DND-41 (cell line): ENCODE measurements around the gene DCAF10.

ENCODE experiments used
- ATAC-seq: fragments of 200-7000 bp; cut with Tn5 transposase; 3 replicates; pipeline ENCODE4 v1.9.1; 2021; ENCODE audit warnings: low read depth; ENCODE audit not compliant: insufficient read depth
- DNase-seq: peaks from one replicate; pipeline ENCODE4 v3.0.0-alpha.2; 2020
- H2AFZ ChIP-seq: 2 replicates; pipeline ENCODE4 v1.6.0; 2012; ENCODE audit warnings: low read depth, low read length
- H3K27ac ChIP-seq: 2 replicates; pipeline ENCODE4 v1.5.1; 2012; ENCODE audit warnings: low read length, inconsistent platforms
- H3K27me3 ChIP-seq: fragments of 200-600 bp; sonication (generic); 2 replicates; pipeline ENCODE4 v1.6.0; 2012; ENCODE audit warnings: low read length, mild to moderate bottlenecking, inconsistent platforms; ENCODE audit not compliant: insufficient read depth, poor library complexity
- H3K36me3 ChIP-seq: 2 replicates; pipeline ENCODE4 v1.5.1; 2012; ENCODE audit warnings: low read length, inconsistent platforms; ENCODE audit not compliant: insufficient read depth
- H3K4me1 ChIP-seq: 2 replicates; pipeline ENCODE4 v1.5.1; 2012; ENCODE audit warnings: mild to moderate bottlenecking, low read length; ENCODE audit not compliant: insufficient read depth
- H3K4me2 ChIP-seq: 2 replicates; pipeline ENCODE4 v1.6.0; 2012; ENCODE audit warnings: mild to moderate bottlenecking, moderate library complexity, low read length, inconsistent platforms; ENCODE audit not compliant: insufficient read depth
- H3K4me3 ChIP-seq, 2 experiments: fragments of 200-600 bp in 1 of 2; shearing (Covaris generic) in 1 of 2; 2 replicates each; pipeline ENCODE4 v1.5.1; 2012 to 2016; ENCODE audit warnings: inconsistent platforms in 2 of 2, low read length in 2 of 2, mild to moderate bottlenecking in 2 of 2, low read depth in 1 of 2, moderate library complexity in 1 of 2
- H3K79me2 ChIP-seq: 2 replicates; pipeline ENCODE4 v1.6.0; 2012; ENCODE audit warnings: low read length, inconsistent platforms; ENCODE audit not compliant: insufficient read depth
- H3K9ac ChIP-seq: 2 replicates; pipeline ENCODE4 v1.6.0; 2012; ENCODE audit warnings: low read depth, mild to moderate bottlenecking, inconsistent platforms, low read length, moderate library complexity
- H3K9me3 ChIP-seq: 2 replicates; pipeline ENCODE4 v1.5.1; 2012; ENCODE audit warnings: low read length, moderate library complexity, mild to moderate bottlenecking, inconsistent platforms; ENCODE audit not compliant: insufficient read depth, severe bottlenecking
- H4K20me1 ChIP-seq: 2 replicates; pipeline ENCODE4 v1.6.0; 2012; ENCODE audit warnings: low read length; ENCODE audit not compliant: insufficient read depth
- CTCF ChIP-seq: IDR thresholded peaks from 2 replicates; pipeline ENCODE4 v1.5.1; 2012; ENCODE audit warnings: borderline replicate concordance, low read length, moderate library complexity, mild to moderate bottlenecking; ENCODE audit not compliant: poor library complexity, severe bottlenecking; ENCODE audit errors: extremely low read depth
- EZH2 ChIP-seq: IDR thresholded peaks from 3 replicates; pipeline ENCODE4 v1.6.1; 2012; ENCODE audit warnings: borderline replicate concordance, low read depth, mild to moderate bottlenecking, moderate library complexity, low read length, inconsistent platforms; ENCODE audit not compliant: severe bottlenecking

Gene DCAF10

DNA sequence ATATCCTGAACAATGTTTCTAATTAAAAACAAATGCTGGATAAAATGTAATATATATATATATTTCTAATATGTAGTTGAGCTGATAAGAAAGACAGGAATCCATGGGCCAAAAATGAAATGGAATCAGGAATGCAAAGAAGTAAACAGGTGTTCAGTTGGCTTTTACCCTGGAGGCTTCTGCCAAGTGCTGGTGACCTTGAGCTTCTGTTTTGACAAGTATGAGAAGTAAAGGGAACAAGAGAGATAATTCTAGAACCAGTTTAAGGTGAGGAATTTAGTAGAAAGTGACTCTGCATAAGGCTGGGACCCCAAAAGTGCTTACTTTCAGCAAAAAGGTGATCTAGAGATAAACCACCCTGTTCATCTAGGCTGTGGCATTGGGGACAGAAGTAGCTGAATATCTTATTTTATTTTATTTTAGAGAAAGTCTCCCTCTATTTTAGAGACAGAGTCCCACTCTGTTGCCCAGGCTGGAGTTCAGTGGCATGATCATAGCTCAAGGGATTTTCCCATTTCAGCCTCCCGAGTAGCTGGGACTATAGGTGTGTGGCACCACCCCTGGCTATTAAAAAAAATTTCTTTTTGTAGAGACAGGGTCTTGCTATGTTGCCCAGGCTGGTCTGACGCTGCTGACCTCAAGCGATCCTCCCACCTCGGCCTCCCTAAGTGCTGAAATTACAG is 27.0 kb downstream of the DCAF10 start:
- Histone ChIP-seq H3K27ac (no peak overlapping the region), H3K4me1 (no peaks in the 10 kb centered on the region), H3K9me3 (no peaks in the 10 kb centered on the region), H3K36me3 (peaks cover 30% of the 10 kb centered on the region), H3K4me2 (no peak overlapping the region), H4K20me1 (no peaks in the 10 kb centered on the region), H3K79me2 (no peaks in the 10 kb centered on the region), H3K27me3 (no peaks in the 10 kb centered on the region), H2AFZ (no peak overlapping the region), H3K9ac (no peak overlapping the region), H3K4me3 (no peak overlapping the region)
- TF ChIP-seq EZH2 = no peak
- no peak for TF ChIP-seq CTCF
- DNase-seq (no peak), ATAC-seq (no peak)

GRCh38 chr9:37835821-37836220 is 35.2 kb downstream of the DCAF10 start:
- H3K4me2 ChIP-seq = no peak overlapping the region
- H3K9ac ChIP-seq = no peak overlapping the region
- 0 out of 2 replicates have a peak, but pooled peaks cover 2% of the 10 kb centered on the region for H3K79me2 ChIP-seq
- H3K4me1 ChIP-seq = no peaks in the 10 kb centered on the region
- H3K4me3 ChIP-seq = no peak overlapping the region
- H3K27ac ChIP-seq = no peak overlapping the region
- TF ChIP-seq EZH2 (no peak), CTCF (no peak)
- DNase-seq = no peak
- peaks cover 11% of the 10 kb centered on the region; the same call in 1 of the 2 replicates for H3K36me3 ChIP-seq
- no peaks in the 10 kb centered on the region for H4K20me1 ChIP-seq
- ATAC-seq = no peak
- H3K27me3 ChIP-seq = no peaks in the 10 kb centered on the region
- no peaks in the 10 kb centered on the region for H3K9me3 ChIP-seq
- H2AFZ ChIP-seq = no peak overlapping the region

DNA sequence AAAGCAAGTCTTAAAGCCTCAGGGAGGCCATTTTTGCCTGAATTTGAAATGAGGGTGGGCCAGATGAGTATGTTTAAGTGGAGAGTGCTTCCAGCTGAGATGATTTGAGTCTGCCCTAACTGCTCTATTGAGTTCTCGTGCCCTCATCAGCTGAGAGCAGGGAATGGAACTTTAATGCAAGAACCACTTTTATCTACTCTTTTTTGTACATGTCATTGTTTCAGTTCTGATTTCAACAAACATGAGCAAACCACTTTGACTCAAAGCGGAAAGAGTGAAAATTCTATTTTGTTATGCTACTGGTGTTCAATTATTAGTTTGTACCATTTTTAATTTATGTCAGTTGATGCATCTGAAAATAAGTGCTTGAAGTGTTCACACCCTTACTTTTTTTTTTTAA is 35.8 kb downstream of the DCAF10 start:
- H3K79me2 ChIP-seq = 0 out of 2 replicates have a peak, but pooled peaks cover 2% of the 10 kb centered on the region
- no peaks in the 10 kb centered on the region for H3K4me1 ChIP-seq
- no peak overlapping the region for H3K9ac ChIP-seq
- H3K4me3 ChIP-seq = no peak overlapping the region
- no peaks in the 10 kb centered on the region for H3K27me3 ChIP-seq
- no peak for ATAC-seq
- no peak for TF ChIP-seq EZH2
- no peak for TF ChIP-seq CTCF
- DNase-seq = no peak
- H4K20me1 ChIP-seq = no peaks in the 10 kb centered on the region
- H3K27ac ChIP-seq = no peak overlapping the region
- peaks cover 13% of the 10 kb centered on the region; the same call in 1 of the 2 replicates for H3K36me3 ChIP-seq
- no peak overlapping the region for H3K4me2 ChIP-seq
- H3K9me3 ChIP-seq = no peaks in the 10 kb centered on the region
- no peak overlapping the region for H2AFZ ChIP-seq
